Fibroblast of the aortic adventitia (primary cell): ENCODE data around the gene SPDYE5. TPM values are rescaled to one million over a fixed set of nuclear protein-coding genes. Genes with fewer than 3 reads are reported as not detected.

ENCODE experiments used
- DNase-seq: peaks from one replicate; pipeline ENCODE4 v3.0.0-alpha.2; 2010; ENCODE audit warnings: low read depth
- H3K4me3 ChIP-seq: 2 replicates; pipeline ENCODE4 v1.5.1; 2011; ENCODE audit warnings: low read depth, mild to moderate bottlenecking, control low read depth, low read length, moderate library complexity
- CTCF ChIP-seq: IDR thresholded peaks from 2 replicates; pipeline ENCODE4 v1.5.1; 2011; ENCODE audit warnings: mild to moderate bottlenecking, low read length, control low read depth, inconsistent platforms; ENCODE audit not compliant: insufficient read depth
- total RNA-seq: library from RNA; depleted of rRNA; stranded (reverse); fragments of >200 nt; gene quantifications from 2 replicates; pipeline ENCODE4 v1.2.3, GENCODE V29; 2012; ENCODE audit warnings: low replicate concordance

Gene SPDYE5
- total RNA-seq, 1 donor: 0.09 TPM

GRCh38 chr7:75531359-75531821 is 39.3 kb downstream of the SPDYE5 start:
- no peak for DNase-seq
- no peak for TF ChIP-seq CTCF
- no peak overlapping the region for H3K4me3 ChIP-seq

- TF ChIP-seq CTCF: no peak
- DNase-seq: no peak
- no peak overlapping the region for H3K4me3 ChIP-seq
These were observed 40.5 kb downstream of the SPDYE5 start for GRCh38 chr7:75532639-75533038.

DNA sequence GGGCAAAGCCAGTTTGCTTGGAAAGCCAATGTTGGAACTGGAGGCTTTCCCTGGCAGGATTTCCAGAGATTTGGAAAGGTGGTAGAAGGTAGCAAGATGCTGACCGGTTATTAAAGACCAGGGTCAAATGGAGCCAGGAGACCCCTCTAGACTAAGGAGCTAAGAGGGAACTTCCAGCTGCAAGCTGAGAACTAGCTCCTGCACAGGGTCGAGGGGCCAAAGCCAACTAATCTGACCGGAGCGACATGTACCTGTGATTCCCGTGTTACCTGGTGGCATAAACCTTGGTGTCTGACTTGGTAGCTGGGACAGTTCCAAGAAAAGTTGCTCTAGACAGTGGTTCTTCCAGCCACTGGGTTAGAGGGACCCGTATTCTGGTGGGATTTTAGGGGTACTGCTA is 41.8 kb downstream of the SPDYE5 start:
- H3K4me3 ChIP-seq: no peak overlapping the region
- no peak for TF ChIP-seq CTCF
- no peak for DNase-seq

DNA sequence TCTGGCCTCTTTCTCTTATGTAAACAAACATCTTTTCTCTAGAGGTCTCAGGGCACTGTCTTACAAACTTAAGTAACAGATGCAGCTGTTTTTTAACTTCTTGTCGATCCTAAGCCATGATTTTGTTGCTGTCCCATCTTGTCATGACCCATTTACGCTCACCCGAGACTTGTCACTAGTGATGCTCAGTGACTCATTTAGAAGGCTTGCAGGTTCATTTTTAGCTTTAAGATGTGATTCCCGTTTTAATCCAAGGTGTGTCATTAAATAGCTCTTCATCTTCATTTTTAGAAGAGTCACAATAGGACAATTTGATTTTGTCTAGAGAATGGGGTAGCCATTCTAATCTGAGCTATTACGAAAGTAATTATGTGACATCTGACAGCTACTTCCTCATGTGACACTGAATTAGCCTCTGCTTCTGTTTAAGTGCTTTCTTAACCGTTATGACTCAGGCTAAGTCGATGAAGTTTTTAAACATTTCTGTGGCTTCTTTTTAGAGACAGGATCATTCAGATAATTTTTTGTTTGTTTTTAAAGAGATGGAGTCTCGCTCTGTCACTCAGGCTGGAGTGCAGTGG is 42.7 kb downstream of the SPDYE5 start:
- no peak for TF ChIP-seq CTCF
- H3K4me3 ChIP-seq: no peak overlapping the region
- peak; percentile 10 for DNase-seq

DNA sequence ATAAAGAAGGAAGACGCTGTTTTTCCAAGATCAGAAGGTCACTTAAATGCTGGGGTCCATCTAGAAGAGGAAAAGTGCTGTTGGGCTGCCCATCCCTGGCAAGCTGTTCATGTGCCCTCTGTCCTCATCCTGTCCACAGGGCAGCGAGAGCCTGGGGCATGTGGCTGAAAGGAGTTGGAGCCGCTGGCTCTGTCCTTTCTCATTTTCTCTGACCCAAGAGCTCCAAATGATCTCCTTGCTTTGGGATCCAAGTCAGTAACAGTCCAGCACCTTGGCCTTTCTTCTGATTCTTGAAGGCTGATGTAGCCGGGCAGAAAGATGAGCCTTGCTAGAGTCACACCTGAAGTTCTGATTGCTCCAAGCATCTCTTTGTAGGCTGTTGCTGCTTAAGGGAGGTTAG is 44.4 kb downstream of the SPDYE5 start:
- TF ChIP-seq CTCF: no peak
- no peak for DNase-seq
- H3K4me3 ChIP-seq: no peak overlapping the region

GRCh38 chr7:75536940-75537538 is 44.9 kb downstream of the SPDYE5 start:
- no peak for TF ChIP-seq CTCF
- H3K4me3 ChIP-seq: no peak overlapping the region
- no peak for DNase-seq

- DNase-seq: no peak
- no peak for TF ChIP-seq CTCF
- H3K4me3 ChIP-seq: no peak overlapping the region
These were observed 45.6 kb downstream of the SPDYE5 start for GRCh38 chr7:75537731-75538130.
